ENCODE results near the gene TRAM2.

Gene TRAM2

DNA sequence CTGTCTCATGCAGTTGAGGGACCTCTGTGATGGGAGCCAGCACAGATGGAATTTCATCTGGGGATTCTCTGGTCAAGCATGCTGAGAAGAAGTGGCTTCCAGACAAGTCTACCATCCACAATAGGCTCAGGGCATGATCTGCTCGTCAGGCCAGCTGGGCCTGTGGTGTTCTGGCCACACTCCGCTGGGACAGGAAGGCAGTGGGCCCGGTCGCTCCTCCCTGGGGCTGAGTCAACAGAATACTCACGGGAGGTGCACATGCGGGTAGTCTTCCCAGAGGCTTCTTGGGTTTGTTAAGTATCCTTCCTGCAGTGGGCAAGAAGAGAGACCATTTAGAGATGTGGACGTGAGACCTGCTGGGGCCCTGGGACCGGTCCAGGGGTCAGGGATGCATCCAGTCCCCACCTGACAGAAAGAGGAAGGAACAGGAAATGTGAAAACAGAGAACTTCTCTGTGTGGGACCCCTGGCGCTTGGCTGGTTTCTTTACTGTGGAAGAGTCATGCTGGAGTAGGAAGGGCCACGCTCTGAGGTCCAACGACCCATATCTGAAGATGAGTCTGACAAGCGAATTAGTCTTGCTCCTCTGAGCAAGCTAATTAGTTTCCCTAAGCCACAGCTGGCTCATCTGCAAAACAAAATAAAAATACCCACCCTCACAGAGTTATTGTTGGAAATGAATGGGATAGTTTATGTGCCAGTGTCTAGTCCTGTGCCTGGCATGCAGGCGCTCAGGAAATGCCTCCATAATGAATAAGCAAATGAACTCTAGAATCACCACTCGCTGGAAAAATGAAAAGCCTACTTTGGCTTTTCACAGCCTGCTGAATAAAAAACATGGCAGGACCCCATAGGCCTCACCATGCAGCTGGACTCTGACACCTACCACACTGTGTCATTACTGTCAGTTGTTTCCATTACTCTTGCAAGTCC is 67.3 kb downstream of the TRAM2 start:
- Histone ChIP-seq H3K9me3 (ENCODE audit: insufficient read depth, low read length) (no peaks in the 10 kb centered on the region), H2AFZ (ENCODE audit: low read depth, low read length, severe bottlenecking) (no peak overlapping the region), H3K27me3 (ENCODE audit: low read length) (no peaks in the 10 kb centered on the region), H3K27ac (ENCODE audit: low read depth, low read length) (no peak overlapping the region), H3K9ac (ENCODE audit: low read length) (no peak overlapping the region), H3F3A (ENCODE audit: insufficient read depth) (no peaks in the 10 kb centered on the region), H3K36me3 (ENCODE audit: low read length) (no peaks in the 10 kb centered on the region), H3K79me2 (ENCODE audit: insufficient read depth, low read length) (no peaks in the 10 kb centered on the region), H4K20me1 (ENCODE audit: low read depth, low read length) (no peaks in the 10 kb centered on the region), H3K9me2 (replicated peaks; ENCODE audit: insufficient read depth, low read length) (no peaks in the 10 kb centered on the region), H3K4me2 (ENCODE audit: low read depth, low read length, poor library complexity, severe bottlenecking) (no peak overlapping the region), H3K4me3 (ENCODE audit: insufficient read depth, low read length, poor library complexity, severe bottlenecking) (no peak overlapping the region)
- no peak for TF ChIP-seq EZH2phosphoT487 (conservative IDR thresholded peaks at IDR 0.05; ENCODE audit: low read length)
- TF ChIP-seq CTCF (IDR thresholded peaks at IDR 0.05; ENCODE audit: insufficient read depth, low read length, poor library complexity, severe bottlenecking) = no peak

DNA sequence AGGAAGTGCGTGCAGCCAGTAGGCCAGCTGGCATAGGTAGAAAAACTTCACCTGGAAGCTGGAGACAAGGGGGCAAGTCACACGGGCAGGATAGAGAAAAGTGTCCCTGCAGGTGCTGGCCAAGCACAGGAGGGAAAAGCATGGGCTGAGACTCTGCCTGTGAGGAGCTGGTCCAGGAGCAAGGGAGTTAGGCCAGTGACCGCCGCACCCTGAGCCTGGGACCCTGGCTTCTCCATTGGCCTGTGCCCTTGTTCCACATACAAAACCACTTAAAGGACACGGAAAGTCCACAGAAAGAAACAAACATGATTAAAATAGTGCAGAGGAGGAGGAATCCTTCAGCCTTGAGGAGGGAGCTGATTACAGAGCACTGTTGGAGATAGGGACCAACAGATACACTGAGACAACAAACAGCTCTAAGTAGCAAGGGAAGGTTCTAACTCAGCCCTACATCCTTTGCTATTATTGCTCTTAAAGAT is 68.6 kb downstream of the TRAM2 start:
- Histone ChIP-seq H3F3A (ENCODE audit: insufficient read depth) (no peaks in the 10 kb centered on the region), H3K4me3 (ENCODE audit: insufficient read depth, low read length, poor library complexity, severe bottlenecking) (no peak overlapping the region), H2AFZ (ENCODE audit: low read depth, low read length, severe bottlenecking) (no peak overlapping the region), H3K36me3 (ENCODE audit: low read length) (no peaks in the 10 kb centered on the region), H3K9me3 (ENCODE audit: insufficient read depth, low read length) (no peaks in the 10 kb centered on the region), H3K4me2 (ENCODE audit: low read depth, low read length, poor library complexity, severe bottlenecking) (no peak overlapping the region), H3K9ac (ENCODE audit: low read length) (no peak overlapping the region), H4K20me1 (ENCODE audit: low read depth, low read length) (no peaks in the 10 kb centered on the region), H3K27ac (ENCODE audit: low read depth, low read length) (no peak overlapping the region), H3K79me2 (ENCODE audit: insufficient read depth, low read length) (no peaks in the 10 kb centered on the region), H3K27me3 (ENCODE audit: low read length) (no peaks in the 10 kb centered on the region), H3K9me2 (replicated peaks; ENCODE audit: insufficient read depth, low read length) (no peaks in the 10 kb centered on the region)
- TF ChIP-seq CTCF (IDR thresholded peaks at IDR 0.05; ENCODE audit: insufficient read depth, low read length, poor library complexity, severe bottlenecking) (no peak), EZH2phosphoT487 (conservative IDR thresholded peaks at IDR 0.05; ENCODE audit: low read length) (no peak)

GRCh38 chr6:52507557-52508260 is 69.2 kb downstream of the TRAM2 start:
- TF ChIP-seq EZH2phosphoT487 (conservative IDR thresholded peaks at IDR 0.05; ENCODE audit: low read length) = no peak
- TF ChIP-seq CTCF (IDR thresholded peaks at IDR 0.05; ENCODE audit: insufficient read depth, low read length, poor library complexity, severe bottlenecking) = no peak
- no peaks in the 10 kb centered on the region for H4K20me1 ChIP-seq (ENCODE audit: low read depth, low read length)
- H3K9me3 ChIP-seq (ENCODE audit: insufficient read depth, low read length) = no peaks in the 10 kb centered on the region
- H3K9ac ChIP-seq (ENCODE audit: low read length) = no peak overlapping the region
- H3K4me2 ChIP-seq (ENCODE audit: low read depth, low read length, poor library complexity, severe bottlenecking) = no peak overlapping the region
- H3K36me3 ChIP-seq (ENCODE audit: low read length) = no peaks in the 10 kb centered on the region
- H3K4me3 ChIP-seq (ENCODE audit: insufficient read depth, low read length, poor library complexity, severe bottlenecking) = no peak overlapping the region
- H3K79me2 ChIP-seq (ENCODE audit: insufficient read depth, low read length) = no peaks in the 10 kb centered on the region
- no peak overlapping the region for H2AFZ ChIP-seq (ENCODE audit: low read depth, low read length, severe bottlenecking)
- no peaks in the 10 kb centered on the region for H3K9me2 ChIP-seq (replicated peaks; ENCODE audit: insufficient read depth, low read length)
- H3F3A ChIP-seq (ENCODE audit: insufficient read depth) = no peaks in the 10 kb centered on the region
- H3K27me3 ChIP-seq (ENCODE audit: low read length) = no peaks in the 10 kb centered on the region
- H3K27ac ChIP-seq (ENCODE audit: low read depth, low read length) = no peak overlapping the region
